ENCODE results near the gene HHATL.

HHATL gene

DNA sequence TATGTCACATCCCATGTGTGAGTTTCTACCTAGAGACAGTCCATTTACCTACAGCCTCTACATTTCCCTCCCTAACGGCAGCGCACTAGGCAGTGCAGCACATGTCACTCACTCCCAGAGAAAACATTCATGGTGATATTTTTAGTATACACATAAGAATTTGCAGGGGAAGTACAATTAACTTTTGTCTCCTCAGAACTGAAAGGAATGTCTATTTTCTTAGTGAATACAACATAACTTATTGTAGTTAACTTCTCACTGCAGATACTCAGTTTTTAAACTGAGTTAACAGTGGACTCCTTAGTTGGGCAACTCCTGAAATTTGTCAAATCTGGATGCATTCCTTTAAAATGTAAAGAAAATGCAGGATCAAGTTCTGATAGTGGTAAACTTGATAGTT, 53.6 kb downstream of the HHATL start:
- DNase-seq: no peak

DNA sequence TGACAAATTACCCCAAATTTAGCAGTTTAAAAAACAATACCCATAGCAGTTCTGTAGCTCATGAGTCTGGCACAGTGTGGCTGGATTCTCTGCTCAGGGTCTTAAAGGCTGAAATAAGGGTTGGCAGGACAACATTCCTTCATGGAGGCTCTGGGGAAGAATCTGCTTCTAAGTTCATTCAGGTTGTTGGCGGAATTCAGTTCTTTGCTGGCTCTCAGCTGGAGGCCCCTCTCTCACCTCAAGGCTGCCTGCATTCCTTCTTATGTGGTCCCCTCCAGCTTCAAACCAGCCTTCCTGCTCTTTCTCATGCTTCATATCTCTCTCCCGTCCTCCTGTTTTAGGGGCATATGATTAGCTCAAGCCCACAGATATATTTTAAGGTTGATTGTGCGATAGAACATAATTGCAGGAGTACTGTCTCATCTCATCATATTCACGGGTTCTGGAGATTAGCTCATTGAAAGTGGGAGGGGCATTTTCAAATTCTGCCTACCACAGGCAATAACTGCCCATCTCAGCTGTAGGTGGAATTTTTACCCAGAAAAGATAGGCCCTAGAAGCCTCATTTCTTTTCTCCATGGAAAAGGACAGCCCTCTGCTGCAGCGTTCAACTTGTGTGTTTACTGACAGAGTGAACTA, 54.7 kb downstream of the HHATL start:
- DNase-seq: no peak

Data from cortex of kidney (tissue), 1 donor.